ENCODE measurements around the gene ESRRG. TPM values are rescaled to one million over a fixed set of nuclear protein-coding genes. Genes with fewer than 3 reads are reported as not detected.

The ESRRG gene
- total RNA-seq: 10 to 100 TPM; 13.4 to 24.8 (median 18.9) TPM

DNA sequence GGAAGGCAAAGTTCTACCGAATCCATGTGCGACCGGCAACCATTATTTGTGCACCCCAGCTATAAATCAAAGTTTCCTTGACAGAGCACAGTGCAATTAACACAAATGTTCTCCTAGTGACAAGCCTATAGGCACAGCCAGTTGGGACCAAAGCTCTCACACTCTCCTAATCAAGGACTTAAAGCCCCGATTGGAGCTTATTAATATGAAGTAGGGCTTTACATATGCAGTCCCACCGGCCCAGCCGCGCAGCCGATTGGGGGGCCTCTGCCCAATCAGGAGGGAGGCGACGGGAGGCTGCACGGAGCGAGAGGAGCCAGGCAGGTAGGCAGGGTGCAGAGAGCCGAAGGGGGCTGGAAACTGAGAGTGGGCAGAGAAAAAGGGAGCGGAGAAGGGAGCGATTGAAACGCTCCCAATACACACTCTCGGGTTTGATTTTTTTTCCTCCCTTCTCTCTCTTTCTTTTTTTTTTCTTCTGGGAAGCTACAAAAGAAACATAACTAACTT is at the start of gene ESRRG:
TSS of gene ESRRG (minus strand) at position 156 of the 507 bp plus-strand sequence. CDS start at position 26, 130 bp downstream.
- no peaks in the 10 kb centered on the region for H3K9me3 ChIP-seq
- H3K36me3 ChIP-seq: no peaks in the 10 kb centered on the region

GRCh38 chr1:216771922-216772321 is 48.7 kb upstream of the ESRRG start:
- Histone ChIP-seq H3K9me3 (no peaks in the 10 kb centered on the region), H3K27ac (no peak overlapping the region), H3K27me3 (no peaks in the 10 kb centered on the region), H3K36me3 (no peaks in the 10 kb centered on the region), H3K4me3 (replicated peaks in 1 of 3) (no peak overlapping the region), H3K4me1 (no peaks in the 10 kb centered on the region)
- intact Hi-C loops (cut with DNase I): no loop called here
- no peak for TF ChIP-seq POLR2A (IDR thresholded peaks at IDR 0.05)
- TF ChIP-seq, protein P1, sequence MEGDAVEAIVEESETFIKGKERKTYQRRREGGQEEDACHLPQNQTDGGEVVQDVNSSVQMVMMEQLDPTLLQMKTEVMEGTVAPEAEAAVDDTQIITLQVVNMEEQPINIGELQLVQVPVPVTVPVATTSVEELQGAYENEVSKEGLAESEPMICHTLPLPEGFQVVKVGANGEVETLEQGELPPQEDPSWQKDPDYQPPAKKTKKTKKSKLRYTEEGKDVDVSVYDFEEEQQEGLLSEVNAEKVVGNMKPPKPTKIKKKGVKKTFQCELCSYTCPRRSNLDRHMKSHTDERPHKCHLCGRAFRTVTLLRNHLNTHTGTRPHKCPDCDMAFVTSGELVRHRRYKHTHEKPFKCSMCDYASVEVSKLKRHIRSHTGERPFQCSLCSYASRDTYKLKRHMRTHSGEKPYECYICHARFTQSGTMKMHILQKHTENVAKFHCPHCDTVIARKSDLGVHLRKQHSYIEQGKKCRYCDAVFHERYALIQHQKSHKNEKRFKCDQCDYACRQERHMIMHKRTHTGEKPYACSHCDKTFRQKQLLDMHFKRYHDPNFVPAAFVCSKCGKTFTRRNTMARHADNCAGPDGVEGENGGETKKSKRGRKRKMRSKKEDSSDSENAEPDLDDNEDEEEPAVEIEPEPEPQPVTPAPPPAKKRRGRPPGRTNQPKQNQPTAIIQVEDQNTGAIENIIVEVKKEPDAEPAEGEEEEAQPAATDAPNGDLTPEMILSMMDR (IDR thresholded peaks at IDR 0.05): no peak
- no peak for DNase-seq
- whole genome bisulfite sequencing, 2 donors: 67 to 69% methylated on average over 4 of the region's 4 CpGs

More for the DNA sequence above, at the start of gene ESRRG:
- Histone ChIP-seq H3K4me3 (replicated peaks in 1 of 3) (peak within 1 kb of the TSS; percentile 10 to 30 (median 25)), H3K4me1 (peaks cover 19 to 22% of the 10 kb centered on the region in 2 donors), H3K27ac (peak within 1 kb of the TSS in 2 of 3 donors; percentile 11 to 32), H3K27me3 (no peaks in the 10 kb centered on the region)
- peak; percentile 74 to 80 for DNase-seq
- TF ChIP-seq POLR2A (IDR thresholded peaks at IDR 0.05): peak in 1 of 2 donors; percentile 59
- TF ChIP-seq, protein P1 (IDR thresholded peaks at IDR 0.05): no peak
- WGBS, 2 donors: 1% methylated on average over 17 of the region's 17 CpGs
- intact Hi-C loops (cut with DNase I): no loop called here

GRCh38 chr1:216766633-216767327 is 43.6 kb upstream of the ESRRG start:
- H3K27ac ChIP-seq: no peak overlapping the region
- no peak overlapping the region for H3K4me3 ChIP-seq (replicated peaks in 1 of 3)
- no peak for DNase-seq
- WGBS, 2 donors: 66 to 75% methylated on average over 3 of the region's 3 CpGs
- H3K36me3 ChIP-seq: no peaks in the 10 kb centered on the region
- TF ChIP-seq POLR2A (IDR thresholded peaks at IDR 0.05): no peak
- TF ChIP-seq, protein P1 (IDR thresholded peaks at IDR 0.05): no peak
- H3K4me1 ChIP-seq: no peaks in the 10 kb centered on the region
- H3K9me3 ChIP-seq: no peaks in the 10 kb centered on the region
- intact Hi-C loops (cut with DNase I): no loop called here
- no peaks in the 10 kb centered on the region for H3K27me3 ChIP-seq

DNA sequence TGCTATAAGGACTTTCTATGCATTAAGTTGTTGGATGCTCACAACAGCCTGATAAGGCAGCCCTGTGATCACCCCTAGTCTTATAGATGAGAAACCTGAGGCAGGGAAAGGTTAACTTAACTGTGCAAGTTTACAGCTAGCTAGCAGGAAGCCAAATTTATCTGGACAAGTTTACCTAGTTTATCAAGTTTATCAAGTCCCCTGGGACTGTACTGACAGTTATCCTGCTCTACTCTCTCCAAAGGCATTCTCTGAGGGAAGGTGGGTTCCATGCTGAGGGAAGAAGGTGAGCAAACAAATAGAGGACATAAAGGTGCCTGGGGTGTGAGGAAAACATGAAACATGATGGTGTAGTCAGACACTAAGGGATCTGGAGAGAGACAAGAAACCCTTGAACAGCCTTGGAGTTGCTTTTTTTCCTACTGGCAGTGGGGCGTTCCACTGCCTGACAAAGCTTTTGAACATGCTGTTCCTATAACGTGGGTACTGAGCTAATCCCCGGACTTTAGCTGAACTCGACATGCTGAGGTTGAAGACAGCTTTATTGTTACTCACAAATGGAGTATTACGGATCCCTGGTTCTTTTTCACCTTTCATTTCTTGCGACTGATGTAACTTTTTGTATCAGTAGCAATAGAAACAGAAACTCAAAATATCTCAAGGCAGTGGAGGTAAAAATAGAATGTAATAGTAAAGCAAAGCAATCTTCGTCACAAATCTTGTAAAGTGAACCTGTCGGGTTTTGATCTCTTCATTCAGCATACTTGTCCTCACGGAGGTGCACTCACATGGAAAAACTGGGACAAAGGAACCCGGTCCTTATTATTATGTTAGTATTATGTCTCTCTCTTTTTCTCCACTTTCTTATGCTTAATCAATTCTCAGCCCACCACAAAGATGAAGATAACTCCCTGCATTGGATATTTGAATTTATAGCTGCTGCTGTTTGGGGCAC is 42.4 kb upstream of the ESRRG start:
- DNase-seq: no peak
- H3K4me3 ChIP-seq (replicated peaks in 1 of 3): no peak overlapping the region
- H3K27ac ChIP-seq: no peak overlapping the region
- no peaks in the 10 kb centered on the region for H3K9me3 ChIP-seq
- WGBS, 2 donors: 76 to 82% methylated on average over 10 of the region's 10 CpGs
- TF ChIP-seq, protein P1 (IDR thresholded peaks at IDR 0.05): no peak
- intact Hi-C loops (cut with DNase I): no loop called here
- H3K36me3 ChIP-seq: no peaks in the 10 kb centered on the region
- no peaks in the 10 kb centered on the region for H3K4me1 ChIP-seq
- H3K27me3 ChIP-seq: no peaks in the 10 kb centered on the region

All from thyroid gland (tissue), 4 donors.